HG03575 (cell line): ENCODE data around the gene PEX11G.
"Not testable (repeated sequence)": the region's sequence is repeated elsewhere in the genome, so short reads cannot be mapped to it uniquely, and the experiment has no call there.

Source experiments
- ATAC-seq: cut with Tn5 transposase; IDR thresholded peaks from one replicate; pipeline ENCODE4 v1.9.1; 2021; ENCODE audit not compliant: unreplicated experiment, insufficient number of reproducible peaks, low FRiP score; ENCODE audit errors: extremely low read depth

The PEX11G gene

GRCh38 chr19:7447648-7448047 is 41.2 kb downstream of the PEX11G start:
- ATAC-seq: no peak

- ATAC-seq: no peak
Observed at GRCh38 chr19:7445104-7445503, 43.7 kb downstream of the PEX11G start.

GRCh38 chr19:7444042-7444441 is 44.8 kb downstream of the PEX11G start:
- ATAC-seq: no peak

- no peak for ATAC-seq
Observed at GRCh38 chr19:7442423-7442822, 46.4 kb downstream of the PEX11G start.

GRCh38 chr19:7441468-7442146 is 47.2 kb downstream of the PEX11G start:
- ATAC-seq: no peak

GRCh38 chr19:7440188-7440975 is 48.5 kb downstream of the PEX11G start:
- ATAC-seq: no peak

GRCh38 chr19:7435586-7435985 is 53.2 kb downstream of the PEX11G start:
- ATAC-seq: no peak

- ATAC-seq: no peak
Observed at GRCh38 chr19:7434391-7434790, 54.4 kb downstream of the PEX11G start.

GRCh38 chr19:7433456-7433855 is 55.4 kb downstream of the PEX11G start:
- ATAC-seq: not testable (repeated sequence)

- ATAC-seq: no peak
Observed at GRCh38 chr19:7429638-7430282, 59.1 kb downstream of the PEX11G start.

GRCh38 chr19:7428651-7429113 is 60.2 kb downstream of the PEX11G start:
- no peak for ATAC-seq

GRCh38 chr19:7427944-7428343 is 60.9 kb downstream of the PEX11G start:
- no peak for ATAC-seq

GRCh38 chr19:7426986-7427385 is 61.8 kb downstream of the PEX11G start:
- no peak for ATAC-seq
